CD4-positive, alpha-beta T cell (primary cell): ENCODE measurements around the gene AMIGO2. TPM values are rescaled to one million over a fixed set of nuclear protein-coding genes. Genes with fewer than 3 reads are reported as not detected.

Experiments
- ATAC-seq: fragments of 200-7000 bp; cut with Tn5 transposase; one replicate; pipeline ENCODE4 v1.10.0; 2022; ENCODE audit warnings: mild to moderate bottlenecking; ENCODE audit not compliant: poor library complexity
- CTCF ChIA-PET: fragments of 350-600 bp; sonication (Branson Sonifier 250); formaldehyde crosslinking; loops from one replicate; lab custom pipeline; 2021; ENCODE audit warnings: antibody characterized with exemption, inconsistent platforms; lab: Charles Lee
- POLR2A ChIA-PET: fragments of 350-600 bp; sonication (Branson Sonifier 250); formaldehyde crosslinking; loops from one replicate; lab custom pipeline; 2021; ENCODE audit warnings: antibody characterized with exemption, inconsistent platforms; lab: Charles Lee
- DNase-seq, 14 experiments: peaks; one replicate each; pipeline ENCODE4 v3.0.0-alpha.2; 2013 to 2020; ENCODE audit warnings: mixed read lengths in 2 of 14
- H3K27ac ChIP-seq, 2 donors: one replicate each; pipeline versions ENCODE4 v1.5.1 to v1.7.0; 2013; ENCODE audit warnings: low read length in 2 of 2, low read depth in 1 of 2, mild to moderate bottlenecking in 1 of 2
- H3K27me3 ChIP-seq, 2 experiments: 1 replicate in 1 of 2; 2 replicates in 1 of 2; pipeline versions ENCODE4 v1.6.1 to v1.7.0; 2013; ENCODE audit warnings: low read length in 2 of 2, control low read depth in 1 of 2, mild to moderate bottlenecking in 1 of 2, moderate library complexity in 1 of 2; ENCODE audit not compliant: insufficient read depth in 2 of 2, control insufficient read depth in 1 of 2
- H3K36me3 ChIP-seq: one replicate; pipeline ENCODE4 v1.6.1; 2013; ENCODE audit warnings: low read length, control low read depth; ENCODE audit not compliant: insufficient read depth
- H3K4me1 ChIP-seq: one replicate; pipeline ENCODE4 v1.6.1; 2013; ENCODE audit warnings: low read length, control low read depth; ENCODE audit not compliant: insufficient read depth
- H3K4me3 ChIP-seq: one replicate; pipeline ENCODE4 v1.5.1; 2013; ENCODE audit warnings: mild to moderate bottlenecking, low read length, moderate library complexity
- H3K9me3 ChIP-seq, 2 experiments: 1 replicate in 1 of 2; 2 replicates in 1 of 2; pipeline versions ENCODE4 v1.6.1 to v1.7.0; 2013; ENCODE audit warnings: low read length in 2 of 2, mild to moderate bottlenecking in 2 of 2, control low read depth in 1 of 2, moderate library complexity in 1 of 2; ENCODE audit not compliant: control insufficient read depth in 1 of 2, insufficient read depth in 1 of 2
- H3K27ac Mint-ChIP-seq: one replicate; pipeline ENCODE4 v1.8.0; 2020; ENCODE audit warnings: mixed read lengths
- H3K27me3 Mint-ChIP-seq: one replicate; pipeline ENCODE4 v1.8.0; 2021; ENCODE audit warnings: mixed read lengths
- H3K36me3 Mint-ChIP-seq: one replicate; pipeline ENCODE4 v1.8.0; 2021; ENCODE audit warnings: low read depth, mixed read lengths
- H3K4me1 Mint-ChIP-seq: one replicate; pipeline ENCODE4 v1.8.0; 2021; ENCODE audit warnings: low read depth, mixed read lengths
- H3K4me3 Mint-ChIP-seq: one replicate; pipeline ENCODE4 v1.8.0; 2020; ENCODE audit warnings: mild to moderate bottlenecking, mixed read lengths
- H3K9me3 Mint-ChIP-seq: one replicate; pipeline ENCODE4 v1.8.0; 2020; ENCODE audit warnings: mixed read lengths
- intact Hi-C, 2 experiments: fragments of 100-400 bp; cut with DNase I in 1 of 2; cut with micrococcal nuclease in 1 of 2; formaldehyde crosslinking; loops; one replicate each; pipeline versions ENCODE4 v1.15.1 to v1.9.0; 2023 to 2025; cut with DNase I, micrococcal nuclease
- total RNA-seq, 174 experiments: library from RNA in 2 of 174; stranded (reverse) in 2 of 174; gene quantifications; one replicate each; pipeline ENCODE4 v1.2.3 and lab custom pipeline; 2021 to 2026
- TF ChIP-seq, protein P1 (sequence below): fragments of 200-600 bp; IDR thresholded peaks from one replicate; pipeline ENCODE4 v1.8.0; 2022; ENCODE audit warnings: antibody characterized with exemption, mild to moderate bottlenecking

AMIGO2 gene
- total RNA-seq, 2 experiments from 2014 or later, result 9.7 to 10.1 TPM

DNA sequence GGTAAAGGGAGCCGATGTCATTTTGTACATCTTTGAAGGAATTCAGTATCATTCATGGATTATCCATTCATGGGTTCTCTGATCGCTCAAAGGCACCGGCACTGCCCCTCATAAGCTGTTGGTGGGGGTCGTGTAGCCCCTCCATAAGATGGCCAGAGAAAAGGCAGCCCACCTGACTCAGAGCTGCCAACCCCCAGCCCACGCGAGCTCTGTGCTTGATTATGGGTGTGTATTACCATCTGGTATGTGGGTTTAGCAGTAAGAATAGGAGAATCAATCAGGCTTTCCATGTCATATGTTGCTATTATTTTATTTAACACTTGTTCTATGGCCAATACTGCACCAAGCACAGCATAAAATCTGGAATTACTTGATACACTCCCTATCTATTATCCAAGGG lies 32.1 kb upstream of the AMIGO2 start:
- ATAC-seq (no peak), DNase-seq (no peak)
- no peaks in the 10 kb centered on the region for H3K9me3 Mint-ChIP-seq
- H3K9me3 ChIP-seq, result no peaks in the 10 kb centered on the region
- no peak overlapping the region for H3K27ac ChIP-seq
- no peak overlapping the region for H3K4me3 Mint-ChIP-seq
- H3K27ac Mint-ChIP-seq, result no peak overlapping the region
- TF ChIP-seq, protein P1, sequence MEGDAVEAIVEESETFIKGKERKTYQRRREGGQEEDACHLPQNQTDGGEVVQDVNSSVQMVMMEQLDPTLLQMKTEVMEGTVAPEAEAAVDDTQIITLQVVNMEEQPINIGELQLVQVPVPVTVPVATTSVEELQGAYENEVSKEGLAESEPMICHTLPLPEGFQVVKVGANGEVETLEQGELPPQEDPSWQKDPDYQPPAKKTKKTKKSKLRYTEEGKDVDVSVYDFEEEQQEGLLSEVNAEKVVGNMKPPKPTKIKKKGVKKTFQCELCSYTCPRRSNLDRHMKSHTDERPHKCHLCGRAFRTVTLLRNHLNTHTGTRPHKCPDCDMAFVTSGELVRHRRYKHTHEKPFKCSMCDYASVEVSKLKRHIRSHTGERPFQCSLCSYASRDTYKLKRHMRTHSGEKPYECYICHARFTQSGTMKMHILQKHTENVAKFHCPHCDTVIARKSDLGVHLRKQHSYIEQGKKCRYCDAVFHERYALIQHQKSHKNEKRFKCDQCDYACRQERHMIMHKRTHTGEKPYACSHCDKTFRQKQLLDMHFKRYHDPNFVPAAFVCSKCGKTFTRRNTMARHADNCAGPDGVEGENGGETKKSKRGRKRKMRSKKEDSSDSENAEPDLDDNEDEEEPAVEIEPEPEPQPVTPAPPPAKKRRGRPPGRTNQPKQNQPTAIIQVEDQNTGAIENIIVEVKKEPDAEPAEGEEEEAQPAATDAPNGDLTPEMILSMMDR, result no peak
- H3K36me3 ChIP-seq, result peaks cover 24% of the 10 kb centered on the region
- ChIA-PET CTCF (no interaction called here), POLR2A (interaction anchor here (1.4 kb wide), 1 partner anchor 99 kb away, joined by 3 read pairs; no protein-coding TSS in a partner anchor)
- no peaks in the 10 kb centered on the region for H3K27me3 Mint-ChIP-seq
- peaks cover 83% of the 10 kb centered on the region for H3K36me3 Mint-ChIP-seq
- no peaks in the 10 kb centered on the region for H3K27me3 ChIP-seq
- intact Hi-C loops, result no loop called here
- H3K4me1 Mint-ChIP-seq, result peaks cover 39% of the 10 kb centered on the region
- H3K4me1 ChIP-seq, result peaks cover 9% of the 10 kb centered on the region
- H3K4me3 ChIP-seq, result no peak overlapping the region

GRCh38 chr12:47111392-47111778 lies 31.6 kb upstream of the AMIGO2 start:
- intact Hi-C loops, result no loop called here
- no peak overlapping the region for H3K27ac ChIP-seq
- ATAC-seq (no peak), DNase-seq (peak in 2 of 14 experiments; percentile 8 to 43)
- Mint-ChIP-seq H3K27ac (no peak overlapping the region), H3K4me1 (peaks cover 39% of the 10 kb centered on the region), H3K4me3 (peak overlapping the region; percentile 5), H3K9me3 (no peaks in the 10 kb centered on the region), H3K27me3 (no peaks in the 10 kb centered on the region), H3K36me3 (peaks cover 86% of the 10 kb centered on the region)
- CTCF ChIA-PET, result no interaction called here
- no peaks in the 10 kb centered on the region for H3K27me3 ChIP-seq
- POLR2A ChIA-PET, result interaction anchor here (1.4 kb wide), 1 partner anchor 100 kb away, joined by 3 read pairs; no protein-coding TSS in a partner anchor
- no peak overlapping the region for H3K4me3 ChIP-seq
- H3K9me3 ChIP-seq, result no peaks in the 10 kb centered on the region
- TF ChIP-seq, protein P1, result no peak
- peaks cover 24% of the 10 kb centered on the region for H3K36me3 ChIP-seq
- H3K4me1 ChIP-seq, result peaks cover 9% of the 10 kb centered on the region

DNA sequence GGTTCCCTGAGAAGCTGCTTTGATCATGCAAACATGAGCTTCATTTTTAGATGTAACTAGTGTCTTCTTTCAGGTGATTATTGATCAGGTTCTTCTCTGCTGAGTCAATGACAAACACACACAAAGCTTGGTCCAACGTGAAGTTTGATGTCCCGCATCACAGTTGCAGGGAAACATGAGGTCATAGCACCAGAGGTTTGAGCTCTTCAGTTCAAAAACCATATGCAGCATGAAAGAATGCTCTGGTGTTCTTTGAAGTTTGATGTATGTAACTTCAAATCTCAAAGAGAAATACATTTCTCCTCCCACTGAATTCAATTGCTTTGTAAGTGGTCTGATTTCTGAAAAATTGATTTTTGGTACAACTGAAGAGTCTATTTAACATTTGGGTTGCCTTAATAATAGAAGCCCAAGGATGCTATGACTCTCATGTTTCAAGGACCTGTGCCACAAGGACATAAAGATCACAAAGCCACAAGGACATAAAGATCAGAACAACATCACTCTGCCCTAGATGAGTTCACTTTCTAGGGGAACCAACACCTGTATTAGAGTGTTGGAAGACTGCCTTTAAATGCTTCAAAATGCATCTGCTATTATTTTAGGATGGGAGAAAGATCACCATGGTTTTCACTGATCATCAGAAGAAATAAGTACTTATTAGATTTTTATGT lies 31.1 kb upstream of the AMIGO2 start:
- TF ChIP-seq, protein P1, result no peak
- DNase-seq (peak in 4 of 14 experiments; percentile 1 to 16 (median 8)), ATAC-seq (no peak)
- no peak overlapping the region for H3K27ac ChIP-seq
- Mint-ChIP-seq H3K4me1 (peaks cover 39% of the 10 kb centered on the region), H3K27ac (no peak overlapping the region), H3K36me3 (peaks cover 83% of the 10 kb centered on the region), H3K9me3 (no peaks in the 10 kb centered on the region), H3K4me3 (no peak overlapping the region), H3K27me3 (no peaks in the 10 kb centered on the region)
- H3K4me3 ChIP-seq, result no peak overlapping the region
- no peaks in the 10 kb centered on the region for H3K27me3 ChIP-seq
- CTCF ChIA-PET, result no interaction called here
- no peaks in the 10 kb centered on the region for H3K9me3 ChIP-seq
- intact Hi-C loops, result no loop called here
- H3K4me1 ChIP-seq, result peaks cover 9% of the 10 kb centered on the region
- POLR2A ChIA-PET, result interaction anchor here (1.0 kb wide), 1 partner anchor 35 kb away, joined by 3 read pairs; no protein-coding TSS in a partner anchor
- peaks cover 24% of the 10 kb centered on the region for H3K36me3 ChIP-seq
